B cell (primary cell): ENCODE data around the gene MID2. TPM values are rescaled to one million over a fixed set of nuclear protein-coding genes. Genes with fewer than 3 reads are reported as not detected.
A peak's percentile ranks its signal among the peaks of the same experiment; 100 is the strongest.

ENCODE experiments used
- ATAC-seq: fragments of 200-7000 bp; cut with Tn5 transposase; one replicate; pipeline ENCODE4 v1.10.0; 2021; ENCODE audit warnings: low read depth, mild to moderate bottlenecking, moderate number of reproducible peaks, moderate library complexity
- CTCF ChIA-PET: fragments of 350-600 bp; sonication (Branson Sonifier 250); formaldehyde crosslinking; loops from one replicate; lab custom pipeline; 2021; ENCODE audit warnings: antibody characterized with exemption, inconsistent platforms; lab: Charles Lee
- POLR2A ChIA-PET: fragments of 350-600 bp; sonication (Branson Sonifier 250); formaldehyde crosslinking; loops from one replicate; lab custom pipeline; 2021; ENCODE audit warnings: antibody characterized with exemption; lab: Charles Lee
- DNase-seq: peaks from one replicate; pipeline ENCODE4 v3.0.0; 2013
- H2AFZ ChIP-seq: 2 replicates; pipeline ENCODE4 v1.6.1; 2012; ENCODE audit warnings: mild to moderate bottlenecking, low read depth, low read length; ENCODE audit not compliant: insufficient read depth, poor library complexity, severe bottlenecking
- H3K27ac ChIP-seq, 2 donors: 1 replicate in 1 of 2; 2 replicates in 1 of 2; pipeline ENCODE4 v1.5.1; 2012 to 2013; ENCODE audit warnings: low read length in 2 of 2, mild to moderate bottlenecking in 2 of 2, moderate library complexity in 1 of 2
- H3K27me3 ChIP-seq, 4 experiments: fragments of 200-600 bp in 1 of 4; sonication (generic) in 1 of 4; replicated peaks in 1 of 4; 1 replicate in 2 of 4; 2 replicates in 2 of 4; pipeline versions ENCODE4 v1.6.1 to v1.7.0; 2013 to 2016; ENCODE audit warnings: low read length in 3 of 4, mild to moderate bottlenecking in 2 of 4, mixed read lengths in 1 of 4, moderate library complexity in 1 of 4; ENCODE audit not compliant: insufficient read depth in 4 of 4, control insufficient read depth in 3 of 4; ENCODE audit errors: control extremely low read depth in 1 of 4
- H3K36me3 ChIP-seq, 2 experiments: replicated peaks in 1 of 2; 1 replicate in 1 of 2; 2 replicates in 1 of 2; pipeline versions ENCODE4 v1.6.1 to v1.7.1; 2013; ENCODE audit warnings: low read length in 1 of 2; ENCODE audit not compliant: insufficient read depth in 2 of 2, control insufficient read depth in 1 of 2; ENCODE audit errors: control extremely low read depth in 1 of 2, extremely low read depth in 1 of 2
- H3K4me1 ChIP-seq, 2 donors: fragments of 200-600 bp in 1 of 2; sonication (generic) in 1 of 2; 1 replicate in 1 of 2; 2 replicates in 1 of 2; pipeline versions ENCODE4 v1.5.1 to v1.6.1; 2013 to 2017; ENCODE audit warnings: low read length in 2 of 2; ENCODE audit not compliant: control insufficient read depth in 2 of 2, insufficient read depth in 2 of 2
- H3K4me2 ChIP-seq: replicated peaks from 2 replicates; pipeline ENCODE3; 2012; ENCODE audit warnings: mild to moderate bottlenecking, low read depth, low read length; ENCODE audit not compliant: poor library complexity, severe bottlenecking
- H3K4me3 ChIP-seq, 5 experiments: fragments of 200-600 bp in 1 of 5; sonication (generic) in 1 of 5; 1 replicate in 3 of 5; 2 replicates in 2 of 5; pipeline versions ENCODE4 v1.5.1 to v1.7.0; 2011 to 2016; ENCODE audit warnings: low read length in 4 of 5, mild to moderate bottlenecking in 4 of 5, low read depth in 2 of 5, control low read depth in 1 of 5, moderate library complexity in 1 of 5; ENCODE audit not compliant: insufficient read depth in 1 of 5; ENCODE audit errors: control extremely low read depth in 1 of 5, extremely low read depth in 1 of 5
- H3K79me2 ChIP-seq: fragments of 200-600 bp; sonication (generic); one replicate; pipeline ENCODE4 v1.6.0; 2016; ENCODE audit warnings: low read length; ENCODE audit not compliant: control insufficient read depth, insufficient read depth
- H3K9ac ChIP-seq: fragments of 200-600 bp; sonication (generic); 2 replicates; pipeline ENCODE4 v1.6.1; 2017; ENCODE audit warnings: mild to moderate bottlenecking, low read length, moderate library complexity
- H3K9me3 ChIP-seq, 3 donors: one replicate each; pipeline versions ENCODE4 v1.6.1 to v1.7.1; 2013; ENCODE audit warnings: low read length in 2 of 3; ENCODE audit not compliant: control insufficient read depth in 2 of 3, insufficient read depth in 1 of 3; ENCODE audit errors: control extremely low read depth in 1 of 3
- H4K20me1 ChIP-seq: 2 replicates; pipeline ENCODE4 v1.6.0; 2012; ENCODE audit warnings: mild to moderate bottlenecking, low read length; ENCODE audit not compliant: insufficient read depth, control insufficient read depth, poor library complexity, severe bottlenecking
- H3K27ac Mint-ChIP-seq: one replicate; pipeline ENCODE4 v1.8.0; 2021; ENCODE audit warnings: mixed read lengths
- H3K27me3 Mint-ChIP-seq: one replicate; pipeline ENCODE4 v1.8.0; 2021; ENCODE audit warnings: mixed read lengths
- H3K4me1 Mint-ChIP-seq: one replicate; pipeline ENCODE4 v1.8.0; 2021; ENCODE audit warnings: mixed read lengths
- H3K4me3 Mint-ChIP-seq: one replicate; pipeline ENCODE4 v1.8.0; 2021; ENCODE audit warnings: mixed read lengths
- H3K9me3 Mint-ChIP-seq: one replicate; pipeline ENCODE4 v1.8.0; 2022; ENCODE audit warnings: mixed read lengths; ENCODE audit not compliant: insufficient read depth
- EZH2 ChIP-seq: IDR thresholded peaks from 2 replicates; pipeline ENCODE4 v1.6.1; 2012; ENCODE audit warnings: borderline replicate concordance, low read depth, mild to moderate bottlenecking, moderate library complexity, low read length; ENCODE audit not compliant: insufficient read depth, poor library complexity, severe bottlenecking
- WGBS: methylation state at CpG from one replicate; pipeline ENCODE4 v1.1.5; 2013; ENCODE audit warnings: missing lambda C conversion rate; ENCODE audit not compliant: insufficient coverage; 5-methylcytosine and 5-hydroxymethylcytosine counted together
- intact Hi-C: fragments of 100-400 bp; cut with micrococcal nuclease; formaldehyde crosslinking; loops from one replicate; pipeline ENCODE4 v1.10.0; 2022
- polyA plus RNA-seq: library from polyadenylated mRNA; depleted of rRNA; stranded (reverse); fragments of >200 nt; gene quantifications from 2 replicates; pipeline ENCODE4 v1.2.3, GENCODE V29; 2012
- total RNA-seq, 2 donors: library from RNA; stranded (reverse); fragments of 120-200 nt in 1 of 2; gene quantifications; 1 replicate in 1 of 2; 2 replicates in 1 of 2; pipeline versions ENCODE4 v1.2.3 to v1.2.4, GENCODE V29; 2013 to 2022
- TF ChIP-seq, protein P1 (sequence below): fragments of 200-600 bp; IDR thresholded peaks from one replicate; pipeline ENCODE4 v1.8.0; 2022; ENCODE audit warnings: antibody characterized with exemption, mild to moderate bottlenecking

MID2 gene
- total and polyA plus RNA-seq, 2 donors (not counting 1 experiment from before 2014, with no cell fraction given) = 1.7 to 5.8 TPM

DNA sequence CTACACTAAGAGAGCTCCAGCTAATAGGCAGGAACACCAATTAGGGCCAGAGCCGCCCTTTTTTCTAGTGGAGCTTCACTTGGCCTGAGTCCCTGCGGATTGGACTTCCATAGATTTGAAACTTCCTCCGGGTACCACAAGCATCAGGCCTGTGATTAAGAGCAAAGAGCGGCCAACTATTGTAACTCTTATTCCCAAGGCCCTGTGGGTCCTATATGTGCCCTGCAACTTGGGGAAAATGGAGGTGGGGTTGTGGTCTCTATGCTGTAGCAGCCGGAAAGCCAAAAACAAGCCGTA is 48.2 kb upstream of the MID2 start, which contains the start of gene NCBP2L:
TSS of gene NCBP2L (plus strand) at position 198 of the 297 bp plus-strand sequence. CDS start 16,488 bp downstream, outside the sequence.
- POLR2A ChIA-PET = interaction anchor here (0.7 to 3.5 kb wide), 4 partner anchors 61 to 149 kb away, joined by 3 to 53 read pairs (median 6); partner anchors contain the start of gene PRPS1
- Mint-ChIP-seq H3K27me3 (no peaks in the 10 kb centered on the region), H3K4me1 (peaks cover 21% of the 10 kb centered on the region), H3K9me3 (no peaks in the 10 kb centered on the region), H3K4me3 (peak within 1 kb of the TSS; percentile 84), H3K27ac (peak within 1 kb of the TSS; percentile 79)
- WGBS = no CpG with 5 or more reads among the region's 6 CpGs
- Histone ChIP-seq H3K4me1 (peaks cover 14 to 23% of the 10 kb centered on the region in 2 donors), H3K36me3 (no peaks in the 10 kb centered on the region), H3K9me3 (no peaks in the 10 kb centered on the region), H3K9ac (peak within 1 kb of the TSS; percentile 69), H3K4me3 (peak within 1 kb of the TSS; percentile 48 to 72 (median 60)), H3K79me2 (no peaks in the 10 kb centered on the region), H3K27me3 (peaks cover 0 to 9% (median 0%) of the 10 kb centered on the region in 4 experiments), H3K27ac (peak within 1 kb of the TSS in 1 of 2 donors; percentile 12), H2AFZ (peak within 1 kb of the TSS; percentile 82), H4K20me1 (no peaks in the 10 kb centered on the region), H3K4me2 (peak within 1 kb of the TSS; percentile 87)
- no peak for TF ChIP-seq EZH2
- TF ChIP-seq, protein P1, sequence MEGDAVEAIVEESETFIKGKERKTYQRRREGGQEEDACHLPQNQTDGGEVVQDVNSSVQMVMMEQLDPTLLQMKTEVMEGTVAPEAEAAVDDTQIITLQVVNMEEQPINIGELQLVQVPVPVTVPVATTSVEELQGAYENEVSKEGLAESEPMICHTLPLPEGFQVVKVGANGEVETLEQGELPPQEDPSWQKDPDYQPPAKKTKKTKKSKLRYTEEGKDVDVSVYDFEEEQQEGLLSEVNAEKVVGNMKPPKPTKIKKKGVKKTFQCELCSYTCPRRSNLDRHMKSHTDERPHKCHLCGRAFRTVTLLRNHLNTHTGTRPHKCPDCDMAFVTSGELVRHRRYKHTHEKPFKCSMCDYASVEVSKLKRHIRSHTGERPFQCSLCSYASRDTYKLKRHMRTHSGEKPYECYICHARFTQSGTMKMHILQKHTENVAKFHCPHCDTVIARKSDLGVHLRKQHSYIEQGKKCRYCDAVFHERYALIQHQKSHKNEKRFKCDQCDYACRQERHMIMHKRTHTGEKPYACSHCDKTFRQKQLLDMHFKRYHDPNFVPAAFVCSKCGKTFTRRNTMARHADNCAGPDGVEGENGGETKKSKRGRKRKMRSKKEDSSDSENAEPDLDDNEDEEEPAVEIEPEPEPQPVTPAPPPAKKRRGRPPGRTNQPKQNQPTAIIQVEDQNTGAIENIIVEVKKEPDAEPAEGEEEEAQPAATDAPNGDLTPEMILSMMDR = peak; percentile 16
- intact Hi-C loops = loop anchor here (1.0 to 5.0 kb wide), 11 partner anchors 56 to 778 kb away; partner anchors contain the start of genes FRMPD3 and PRPS1
- ATAC-seq (no peak), DNase-seq (no peak)
- CTCF ChIA-PET = interaction anchor here (0.7 to 6.0 kb wide), 24 partner anchors 10 to 903 kb away, joined by 3 to 246 read pairs (median 4); partner anchors contain the start of gene PRPS1

DNA sequence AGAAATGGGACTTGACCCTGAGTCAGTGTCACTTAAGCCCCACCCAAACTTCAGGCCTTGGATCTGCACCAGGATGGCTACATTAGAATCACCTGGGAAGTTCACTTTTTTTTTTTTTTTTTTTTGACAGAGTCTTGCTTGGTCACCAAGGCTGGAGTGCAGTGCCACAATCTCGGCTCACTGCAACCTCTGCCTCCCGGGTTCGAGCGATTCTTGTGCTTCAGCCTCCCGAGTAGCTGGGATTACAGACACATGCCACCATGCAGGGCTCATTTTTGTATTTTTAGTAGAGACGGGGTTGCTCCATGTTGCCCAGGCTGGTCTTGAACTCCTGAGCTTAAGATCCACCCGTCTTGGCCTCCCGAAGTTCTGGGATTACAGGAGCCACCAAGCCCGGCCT is 45.1 kb upstream of the MID2 start:
- Mint-ChIP-seq H3K27me3 (peaks cover 3% of the 10 kb centered on the region), H3K4me1 (peaks cover 12% of the 10 kb centered on the region), H3K27ac (no peak overlapping the region), H3K9me3 (no peaks in the 10 kb centered on the region), H3K4me3 (no peak overlapping the region)
- Histone ChIP-seq H3K79me2 (no peaks in the 10 kb centered on the region), H3K27me3 (no peaks in the 10 kb centered on the region), H3K36me3 (no peaks in the 10 kb centered on the region), H3K4me3 (no peak overlapping the region), H4K20me1 (no peaks in the 10 kb centered on the region), H2AFZ (no peak overlapping the region), H3K27ac (no peak overlapping the region), H3K9ac (no peak overlapping the region), H3K4me2 (no peak overlapping the region), H3K9me3 (no peaks in the 10 kb centered on the region), H3K4me1 (peaks cover 5 to 14% of the 10 kb centered on the region in 2 donors)
- ChIA-PET POLR2A (interaction anchor here (0.7 kb wide), 1 partner anchor 1918 kb away, joined by 3 read pairs; no protein-coding TSS in a partner anchor), CTCF (interaction anchor here (0.7 to 1.4 kb wide), 3 partner anchors 32 to 126 kb away, joined by 4 read pairs; no protein-coding TSS in a partner anchor)
- WGBS = 100% methylated on average over 4 of the region's 9 CpGs
- TF ChIP-seq, protein P1 = no peak
- no peak for ATAC-seq
- intact Hi-C loops = no loop called here
- DNase-seq = no peak
